Panc1 (cell line): ENCODE measurements around the gene POU3F2. TPM values are rescaled to one million over a fixed set of nuclear protein-coding genes. Genes with fewer than 3 reads are reported as not detected.

Experiments used
- ATAC-seq: fragments of 200-7000 bp; cut with Tn5 transposase; 2 replicates; pipeline ENCODE4 v1.9.1; 2020; ENCODE audit warnings: mild to moderate bottlenecking, moderate library complexity
- BruUV-seq: library from RNA; stranded (reverse); fragments of 400-500 nt; replicated peaks from 2 replicates; lab custom pipeline; 2021; lab: Mats Ljungman, UMichigan
- CTCF ChIA-PET: fragments of 300-600 bp; sonication (Branson Sonifier 250); formaldehyde crosslinking; loops from one replicate; lab custom pipeline; 2022; ENCODE audit warnings: antibody characterized with exemption; lab: Charles Lee
- POLR2A ChIA-PET: fragments of 300-600 bp; sonication (Branson Sonifier 250); formaldehyde crosslinking; loops from one replicate; lab custom pipeline; 2022; ENCODE audit warnings: antibody characterized with exemption; lab: Charles Lee
- DNase-seq: peaks from one replicate; pipeline ENCODE4 v3.0.0-alpha.2; 2010; ENCODE audit warnings: low read depth, low spot score
- H3K27ac ChIP-seq: 2 replicates; pipeline ENCODE4 v1.5.1; 2011; ENCODE audit warnings: mild to moderate bottlenecking, low read length, inconsistent platforms
- H3K27me3 ChIP-seq: fragments of 200-500 bp; sonication (Bioruptor generic); 2 replicates; pipeline ENCODE4 v1.6.0; 2014; ENCODE audit warnings: low read length, inconsistent platforms; ENCODE audit not compliant: control insufficient read depth, insufficient read depth
- H3K36me3 ChIP-seq: fragments of 200-500 bp; sonication (Bioruptor generic); 2 replicates; pipeline ENCODE4 v1.5.1; 2014; ENCODE audit warnings: inconsistent platforms, mild to moderate bottlenecking, low read length, moderate library complexity; ENCODE audit not compliant: control insufficient read depth, insufficient read depth
- H3K4me1 ChIP-seq: 2 replicates; pipeline ENCODE4 v1.5.1; 2011; ENCODE audit warnings: inconsistent platforms, mild to moderate bottlenecking, low read length, moderate library complexity; ENCODE audit not compliant: control insufficient read depth, insufficient read depth
- H3K4me3 ChIP-seq, 2 experiments: 2 replicates each; pipeline ENCODE4 v1.5.1; 2011 to 2012; ENCODE audit warnings: low read depth in 2 of 2, low read length in 2 of 2, mild to moderate bottlenecking in 2 of 2, inconsistent platforms in 1 of 2, moderate library complexity in 1 of 2
- H3K9me3 ChIP-seq: fragments of 200-500 bp; sonication (Bioruptor generic); 2 replicates; pipeline ENCODE4 v1.5.1; 2014; ENCODE audit warnings: low read depth, mild to moderate bottlenecking, inconsistent platforms, low read length, moderate library complexity; ENCODE audit not compliant: control insufficient read depth, insufficient read depth
- POLR2AphosphoS5 ChIP-seq: IDR thresholded peaks from 2 replicates; pipeline ENCODE4 v1.6.1; 2012; ENCODE audit warnings: mild to moderate bottlenecking, low read depth, low read length, moderate library complexity
- SIN3A ChIP-seq: IDR thresholded peaks from 2 replicates; pipeline ENCODE4 v1.6.1; 2012; ENCODE audit warnings: low read depth, mild to moderate bottlenecking, low read length, moderate library complexity, borderline replicate concordance; ENCODE audit not compliant: insufficient read depth
- TCF7L2 ChIP-seq: IDR thresholded peaks from 2 replicates; pipeline ENCODE4 v1.6.1; 2011; ENCODE audit warnings: mild to moderate bottlenecking, low read depth, low read length, inconsistent platforms
- in situ Hi-C: cut with HindIII; loops from 2 replicates; pipeline ENCODE4 v1.10.0; 2016; ENCODE audit warnings: low sequenced_read_pairs, low pct_unique_long_range_greater_than_20kb
- intact Hi-C: fragments of 100-400 bp; cut with micrococcal nuclease; formaldehyde crosslinking; loops from one replicate; pipeline ENCODE4 v1.10.0; 2022; ENCODE audit not compliant: unreplicated experiment
- total RNA-seq: library from RNA; stranded (reverse); gene quantifications from one replicate; pipeline ENCODE4 v1.2.1, GENCODE V29; 2021; ENCODE audit not compliant: unreplicated experiment
- TF ChIP-seq, protein P1 (sequence below), 2 experiments: IDR thresholded peaks; 2 replicates each; pipeline ENCODE4 v1.6.1; 2011 to 2012; ENCODE audit warnings: low read depth in 2 of 2, control low read depth in 1 of 2, low read length in 1 of 2, mild to moderate bottlenecking in 1 of 2, moderate library complexity in 1 of 2; ENCODE audit not compliant: insufficient read depth in 1 of 2
- TF ChIP-seq, protein P2 (sequence below): fragments of 450-650 bp; IDR thresholded peaks from 2 replicates; pipeline ENCODE4 v1.5.1; 2017; ENCODE audit warnings: mild to moderate bottlenecking

Gene POU3F2
- total RNA-seq, 1 experiment from 2014 or later: not detected

DNA sequence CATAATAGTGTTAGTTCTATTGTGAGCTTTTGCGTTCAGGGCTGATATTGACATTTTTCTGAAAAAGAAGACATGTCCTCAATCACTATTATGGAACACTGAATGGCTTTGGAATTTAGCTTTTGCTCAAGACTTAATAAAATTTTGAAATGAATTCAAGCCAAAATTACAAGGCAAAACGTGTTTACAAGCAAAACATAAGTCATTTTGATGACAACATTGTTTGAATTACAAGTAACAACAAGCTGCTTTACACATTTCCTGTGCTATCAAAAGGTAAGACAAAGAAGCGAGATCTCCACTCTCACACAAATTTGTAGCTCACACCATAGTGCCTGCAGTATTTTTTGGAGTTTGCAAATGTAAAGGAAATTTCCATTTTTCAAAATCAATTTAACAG is 37.4 kb downstream of the POU3F2 start:
- intact Hi-C loops: no loop called here
- in situ Hi-C loops: no loop called here
- Histone ChIP-seq H3K27ac (no peak overlapping the region), H3K9me3 (no peaks in the 10 kb centered on the region), H3K36me3 (no peaks in the 10 kb centered on the region), H3K4me3 (no peak overlapping the region), H3K4me1 (peaks cover 4% of the 10 kb centered on the region; the same call in 1 of the 2 replicates), H3K27me3 (no peaks in the 10 kb centered on the region)
- ChIA-PET CTCF (no interaction called here), POLR2A (no interaction called here)
- DNase-seq (no peak), ATAC-seq (no peak)
- TF ChIP-seq SIN3A (no peak), POLR2AphosphoS5 (no peak), TCF7L2 (no peak)
- TF ChIP-seq, protein P1, sequence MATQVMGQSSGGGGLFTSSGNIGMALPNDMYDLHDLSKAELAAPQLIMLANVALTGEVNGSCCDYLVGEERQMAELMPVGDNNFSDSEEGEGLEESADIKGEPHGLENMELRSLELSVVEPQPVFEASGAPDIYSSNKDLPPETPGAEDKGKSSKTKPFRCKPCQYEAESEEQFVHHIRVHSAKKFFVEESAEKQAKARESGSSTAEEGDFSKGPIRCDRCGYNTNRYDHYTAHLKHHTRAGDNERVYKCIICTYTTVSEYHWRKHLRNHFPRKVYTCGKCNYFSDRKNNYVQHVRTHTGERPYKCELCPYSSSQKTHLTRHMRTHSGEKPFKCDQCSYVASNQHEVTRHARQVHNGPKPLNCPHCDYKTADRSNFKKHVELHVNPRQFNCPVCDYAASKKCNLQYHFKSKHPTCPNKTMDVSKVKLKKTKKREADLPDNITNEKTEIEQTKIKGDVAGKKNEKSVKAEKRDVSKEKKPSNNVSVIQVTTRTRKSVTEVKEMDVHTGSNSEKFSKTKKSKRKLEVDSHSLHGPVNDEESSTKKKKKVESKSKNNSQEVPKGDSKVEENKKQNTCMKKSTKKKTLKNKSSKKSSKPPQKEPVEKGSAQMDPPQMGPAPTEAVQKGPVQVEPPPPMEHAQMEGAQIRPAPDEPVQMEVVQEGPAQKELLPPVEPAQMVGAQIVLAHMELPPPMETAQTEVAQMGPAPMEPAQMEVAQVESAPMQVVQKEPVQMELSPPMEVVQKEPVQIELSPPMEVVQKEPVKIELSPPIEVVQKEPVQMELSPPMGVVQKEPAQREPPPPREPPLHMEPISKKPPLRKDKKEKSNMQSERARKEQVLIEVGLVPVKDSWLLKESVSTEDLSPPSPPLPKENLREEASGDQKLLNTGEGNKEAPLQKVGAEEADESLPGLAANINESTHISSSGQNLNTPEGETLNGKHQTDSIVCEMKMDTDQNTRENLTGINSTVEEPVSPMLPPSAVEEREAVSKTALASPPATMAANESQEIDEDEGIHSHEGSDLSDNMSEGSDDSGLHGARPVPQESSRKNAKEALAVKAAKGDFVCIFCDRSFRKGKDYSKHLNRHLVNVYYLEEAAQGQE (IDR thresholded peaks at IDR 0.05; ENCODE audit: insufficient read depth in 1 of 2, low read depth in 2 of 2, low read length in 1 of 2): no peak
- TF ChIP-seq, protein P2, sequence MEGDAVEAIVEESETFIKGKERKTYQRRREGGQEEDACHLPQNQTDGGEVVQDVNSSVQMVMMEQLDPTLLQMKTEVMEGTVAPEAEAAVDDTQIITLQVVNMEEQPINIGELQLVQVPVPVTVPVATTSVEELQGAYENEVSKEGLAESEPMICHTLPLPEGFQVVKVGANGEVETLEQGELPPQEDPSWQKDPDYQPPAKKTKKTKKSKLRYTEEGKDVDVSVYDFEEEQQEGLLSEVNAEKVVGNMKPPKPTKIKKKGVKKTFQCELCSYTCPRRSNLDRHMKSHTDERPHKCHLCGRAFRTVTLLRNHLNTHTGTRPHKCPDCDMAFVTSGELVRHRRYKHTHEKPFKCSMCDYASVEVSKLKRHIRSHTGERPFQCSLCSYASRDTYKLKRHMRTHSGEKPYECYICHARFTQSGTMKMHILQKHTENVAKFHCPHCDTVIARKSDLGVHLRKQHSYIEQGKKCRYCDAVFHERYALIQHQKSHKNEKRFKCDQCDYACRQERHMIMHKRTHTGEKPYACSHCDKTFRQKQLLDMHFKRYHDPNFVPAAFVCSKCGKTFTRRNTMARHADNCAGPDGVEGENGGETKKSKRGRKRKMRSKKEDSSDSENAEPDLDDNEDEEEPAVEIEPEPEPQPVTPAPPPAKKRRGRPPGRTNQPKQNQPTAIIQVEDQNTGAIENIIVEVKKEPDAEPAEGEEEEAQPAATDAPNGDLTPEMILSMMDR: no peak
- BruUV-seq: no TSS peak

DNA sequence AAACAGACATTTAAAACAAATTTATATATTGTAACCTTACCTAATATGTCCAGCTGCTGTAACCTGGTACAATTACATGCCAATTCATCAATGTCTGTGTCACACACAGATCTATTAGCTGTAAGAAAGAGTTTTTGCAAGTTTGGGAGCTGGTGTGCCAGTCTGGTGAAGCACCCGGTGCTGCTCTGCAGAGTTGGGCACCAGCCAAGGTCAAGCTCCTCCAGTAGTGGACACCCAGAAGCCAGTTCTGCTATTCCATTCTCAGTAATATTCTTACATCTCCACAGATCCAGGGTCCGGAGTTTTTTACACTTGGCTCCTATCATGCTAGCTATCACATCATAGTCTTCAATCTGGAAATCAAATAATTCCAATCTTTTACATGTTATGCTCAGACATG is 41.0 kb downstream of the POU3F2 start:
- Histone ChIP-seq H3K9me3 (no peaks in the 10 kb centered on the region), H3K4me1 (peaks cover 4% of the 10 kb centered on the region; the same call in 1 of the 2 replicates), H3K4me3 (no peak overlapping the region), H3K36me3 (no peaks in the 10 kb centered on the region), H3K27ac (no peak overlapping the region), H3K27me3 (no peaks in the 10 kb centered on the region)
- ATAC-seq: no peak
- TF ChIP-seq SIN3A: no peak
- TF ChIP-seq, protein P1 (IDR thresholded peaks at IDR 0.05; ENCODE audit: insufficient read depth in 1 of 2, low read depth in 2 of 2, low read length in 1 of 2): no peak
- TF ChIP-seq, protein P2: no peak
- TF ChIP-seq TCF7L2: no peak
- no peak for TF ChIP-seq POLR2AphosphoS5
- POLR2A ChIA-PET: no interaction called here
- in situ Hi-C loops: no loop called here
- BruUV-seq: no TSS peak
- intact Hi-C loops: no loop called here
- CTCF ChIA-PET: interaction anchor here (0.6 kb wide), 1 partner anchor 46 kb away, joined by 3 read pairs; no protein-coding TSS in a partner anchor
- no peak for DNase-seq
